HG02973 (cell line): ENCODE results near the gene CBY1.

Experiments used
- ATAC-seq: cut with Tn5 transposase; IDR thresholded peaks from one replicate; pipeline ENCODE4 v1.9.1; 2021; ENCODE audit warnings: moderate library complexity; ENCODE audit not compliant: unreplicated experiment

Gene CBY1

GRCh38 chr22:38719196-38719595 lies 62.8 kb downstream of the CBY1 start:
- no peak for ATAC-seq

- ATAC-seq = no peak
Observed at GRCh38 chr22:38720350-38720749, 63.9 kb downstream of the CBY1 start.

GRCh38 chr22:38721551-38721950 lies 65.1 kb downstream of the CBY1 start:
- no peak for ATAC-seq
